HT-29 (cell line): Measurements from ENCODE around the gene CACNA1D. TPM values are rescaled to one million over a fixed set of nuclear protein-coding genes. Genes with fewer than 3 reads are reported as not detected.
A peak's percentile ranks its signal among the peaks of the same experiment; 100 is the strongest.
"Not testable (repeated sequence)": the region's sequence is repeated elsewhere in the genome, so short reads cannot be mapped to it uniquely, and the experiment has no call there.

Experiments used
- DNase-seq: peaks from one replicate; pipeline ENCODE4 v3.0.0-alpha.2; 2015; ENCODE audit warnings: low spot score
- total RNA-seq: library from RNA; depleted of rRNA; stranded (reverse); fragments of >200 nt; shearing (Covaris generic); gene quantifications from 2 replicates; pipeline ENCODE4 v1.2.3, GENCODE V29; 2014; rRNA removed

CACNA1D gene
- total RNA-seq: 17.1 and 25.3 TPM in 2 replicates

DNA sequence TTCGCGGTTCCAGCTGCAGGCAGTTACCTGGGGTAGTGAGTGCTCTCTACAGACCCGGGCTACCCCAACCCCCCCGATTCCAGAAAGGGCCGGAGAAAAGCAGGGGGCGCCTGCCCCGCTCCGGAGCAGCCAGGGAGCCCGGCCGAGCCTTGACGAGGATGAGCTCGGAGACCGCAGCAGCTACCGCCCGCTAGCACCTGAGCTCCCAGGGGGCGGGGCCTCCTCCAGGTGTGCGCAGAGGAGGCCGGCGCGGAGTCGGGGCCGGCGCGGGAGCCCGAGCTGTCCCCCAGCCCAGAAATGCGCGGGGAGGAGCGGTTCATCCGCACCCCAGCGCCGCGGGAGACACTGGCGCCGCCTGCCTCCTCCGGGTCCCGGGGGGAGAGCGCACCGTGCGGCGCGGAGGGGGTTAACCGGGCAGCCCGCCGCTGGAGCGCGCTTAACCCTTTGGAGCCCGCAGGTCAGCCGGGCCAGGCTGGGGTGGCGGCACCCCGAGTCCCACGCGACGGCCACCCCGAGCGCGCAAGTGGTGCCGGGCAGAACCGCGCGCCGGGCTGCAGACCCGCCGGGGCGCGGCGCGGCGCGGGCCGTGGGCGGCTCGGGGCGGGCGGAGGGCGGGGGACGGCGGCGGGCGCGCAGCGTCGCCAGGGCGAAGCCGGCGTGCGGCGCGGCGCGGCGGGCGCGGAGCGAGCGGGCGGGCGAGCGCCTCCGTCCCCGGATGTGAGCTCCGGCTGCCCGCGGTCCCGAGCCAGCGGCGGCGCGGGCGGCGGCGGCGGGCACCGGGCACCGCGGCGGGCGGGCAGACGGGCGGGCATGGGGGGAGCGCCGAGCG, at the start of gene CACNA1D:
Gene CACNA1D (plus strand): TSS at position 649 of the 829 bp plus-strand sequence. CDS start 556 bp downstream, outside the sequence.
- DNase-seq: peak; percentile 77

DNA sequence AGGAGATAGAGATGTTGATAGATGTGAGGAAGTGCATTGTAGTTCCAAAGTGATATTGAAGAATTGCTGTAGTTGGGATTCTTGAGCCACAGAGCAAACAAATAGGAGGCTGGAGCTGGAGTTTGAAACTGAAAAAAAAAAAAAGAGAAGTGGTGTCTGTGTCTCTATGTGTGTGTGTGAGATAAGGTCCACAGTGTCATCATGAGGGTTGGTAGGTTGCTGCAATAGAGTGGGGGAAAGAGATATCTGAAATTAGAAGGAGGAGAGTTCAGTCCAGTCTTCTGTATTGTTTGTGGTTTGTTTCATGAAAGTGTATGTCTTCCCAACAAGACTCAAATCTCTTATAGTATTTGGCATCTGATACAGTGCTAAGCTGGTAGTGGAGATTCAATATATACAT, 37.3 kb upstream of the CACNA1D start:
- no peak for DNase-seq

DNA sequence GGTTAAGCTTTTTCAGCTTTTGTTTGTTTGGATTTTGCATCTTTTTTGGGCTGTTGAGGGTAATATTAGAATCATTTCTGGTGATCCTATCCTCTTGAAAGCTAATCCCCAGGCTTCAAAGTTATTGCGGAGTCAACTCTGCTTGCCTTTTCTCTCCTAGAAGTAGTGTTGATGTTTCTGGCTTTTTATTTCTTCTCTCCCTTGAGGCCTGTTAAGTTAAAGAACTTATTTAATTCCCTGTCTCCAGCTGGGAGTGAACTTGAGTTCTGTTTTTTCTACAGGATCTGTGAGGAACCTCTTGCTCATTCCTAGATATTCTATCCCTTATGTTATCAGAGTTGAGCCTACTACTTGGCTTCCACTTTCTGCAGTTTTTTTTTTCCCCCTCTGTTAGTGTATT, 34.1 kb upstream of the CACNA1D start:
- DNase-seq: no peak

DNA sequence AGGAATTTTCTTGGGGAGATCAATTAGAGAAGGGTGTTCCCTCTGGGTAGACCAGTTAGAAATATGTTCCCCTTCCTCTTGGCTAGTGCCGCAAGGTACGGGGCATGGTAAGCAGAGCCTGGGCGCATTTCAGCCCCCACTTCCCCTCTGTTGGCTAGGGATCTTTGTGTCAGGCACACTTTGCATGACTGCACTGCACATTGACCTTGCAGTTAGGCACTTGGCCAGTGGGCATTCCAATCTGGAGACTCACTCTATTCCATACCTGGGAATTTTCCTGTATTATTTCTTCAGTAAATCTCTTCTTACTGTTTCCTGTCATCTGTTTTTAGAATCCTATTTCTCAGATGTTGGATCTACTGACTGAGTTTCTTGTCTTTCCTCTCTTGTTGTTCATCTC, 30.0 kb upstream of the CACNA1D start:
- peak; percentile 8 for DNase-seq

DNA sequence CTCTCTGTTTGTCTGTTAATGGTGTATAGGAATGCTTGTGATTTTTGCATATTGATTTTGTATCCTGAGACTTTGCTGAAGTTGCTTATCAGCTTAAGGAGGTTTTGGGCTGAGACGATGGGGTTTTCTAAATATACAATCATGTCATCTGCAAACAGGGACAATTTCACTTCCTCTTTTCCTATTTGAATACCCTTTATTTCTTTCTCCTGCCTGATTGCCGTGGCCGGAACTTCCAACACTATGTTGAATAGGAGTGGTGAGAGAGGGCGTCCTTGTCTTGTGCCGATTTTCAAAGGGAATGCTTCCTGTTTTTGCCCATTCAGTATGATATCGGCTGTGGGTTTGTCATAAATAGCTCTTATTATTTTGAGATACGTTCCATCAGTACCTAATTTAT, 24.7 kb upstream of the CACNA1D start:
- not testable (repeated sequence) for DNase-seq

DNA sequence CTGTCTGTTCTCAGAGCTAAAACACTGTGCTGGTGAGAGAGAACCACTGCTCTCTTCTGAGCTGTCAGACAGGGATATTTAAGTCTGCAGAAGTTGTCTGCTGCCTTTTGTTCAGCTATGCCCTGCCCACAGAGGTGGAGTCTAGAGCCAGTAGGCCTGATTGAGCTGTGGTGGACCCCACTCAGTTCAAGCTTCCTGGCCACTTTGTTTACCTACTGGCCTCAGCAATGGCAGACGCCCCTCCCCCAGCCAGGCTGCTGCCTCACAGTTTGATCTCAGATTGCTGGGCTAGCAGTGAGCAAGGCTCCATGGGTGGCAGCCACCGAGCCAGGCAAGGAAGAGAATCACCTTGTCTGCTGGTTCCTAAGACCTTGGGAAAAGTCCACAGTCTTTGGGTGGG, 21.0 kb upstream of the CACNA1D start:
- no peak for DNase-seq

DNA sequence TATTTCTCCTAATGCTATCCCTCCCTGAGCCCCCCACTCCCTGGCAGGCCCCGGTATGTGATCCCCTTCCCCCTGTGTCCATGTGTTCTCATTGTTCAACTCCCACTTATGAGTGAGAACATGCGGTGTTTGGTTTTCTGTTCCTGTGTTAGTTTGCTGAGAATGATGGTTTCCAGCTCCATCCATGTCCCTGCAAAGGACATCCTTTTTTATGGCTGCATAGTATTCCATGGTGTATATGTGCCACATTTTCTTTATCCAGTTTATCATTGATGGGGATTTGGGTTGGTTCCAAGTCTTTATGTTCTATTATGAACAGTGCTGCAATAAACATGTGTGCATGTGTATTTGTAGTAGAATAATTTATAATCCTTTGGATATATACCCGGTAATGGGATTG, 18.0 kb upstream of the CACNA1D start:
- DNase-seq: not testable (repeated sequence)

DNA sequence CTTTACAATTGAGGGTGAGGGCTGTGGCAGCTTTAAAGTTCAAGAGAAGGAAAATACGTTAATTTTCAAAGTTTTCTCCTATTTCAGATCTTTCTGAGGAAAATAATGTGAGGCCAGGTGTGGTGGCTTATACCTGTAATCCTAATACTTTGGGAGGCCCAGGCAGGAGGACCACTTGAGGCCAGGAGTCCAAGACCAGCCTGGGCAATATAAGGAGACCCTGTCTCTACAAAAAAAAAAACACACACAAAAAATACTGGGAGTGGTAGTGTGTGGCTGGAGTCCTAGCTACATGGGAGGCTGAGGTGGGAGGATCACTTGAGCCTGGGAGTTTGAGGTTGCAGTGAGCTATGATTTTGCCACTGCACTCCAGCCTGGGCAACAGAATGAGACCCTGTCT, 16.7 kb upstream of the CACNA1D start:
- DNase-seq: not testable (repeated sequence)

DNA sequence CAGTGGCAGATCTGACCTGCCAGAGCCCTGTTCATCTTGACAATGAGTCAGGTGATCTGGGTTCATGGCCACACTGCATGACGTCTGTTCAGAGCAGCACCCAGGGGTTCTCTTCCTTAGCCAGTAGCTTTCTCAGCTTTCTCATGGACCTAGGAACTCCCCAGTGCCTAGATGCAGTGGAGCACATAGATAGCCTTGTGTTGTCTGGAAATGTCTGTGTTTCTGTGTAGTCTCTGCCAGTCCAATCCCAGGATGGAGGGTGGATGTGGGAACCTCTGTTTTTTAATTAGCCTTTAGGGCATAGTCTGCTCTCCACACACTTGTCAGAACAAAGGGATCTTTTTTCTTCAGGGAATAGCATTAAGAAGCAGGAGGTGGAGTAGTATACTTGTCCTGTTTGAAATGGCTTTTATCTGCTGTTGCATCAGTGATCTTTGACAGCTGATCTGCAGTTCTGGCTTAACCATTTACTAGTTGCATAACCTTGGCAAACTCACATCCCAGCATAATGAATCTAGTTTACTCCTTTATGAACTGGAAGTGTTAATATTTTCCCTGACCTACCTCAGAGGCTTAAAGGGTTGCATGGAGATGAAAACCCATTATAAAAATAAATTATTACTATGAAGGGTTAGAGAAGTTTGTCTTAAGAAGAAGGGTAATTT, 16.1 kb upstream of the CACNA1D start:
- peak; percentile 83 for DNase-seq

DNA sequence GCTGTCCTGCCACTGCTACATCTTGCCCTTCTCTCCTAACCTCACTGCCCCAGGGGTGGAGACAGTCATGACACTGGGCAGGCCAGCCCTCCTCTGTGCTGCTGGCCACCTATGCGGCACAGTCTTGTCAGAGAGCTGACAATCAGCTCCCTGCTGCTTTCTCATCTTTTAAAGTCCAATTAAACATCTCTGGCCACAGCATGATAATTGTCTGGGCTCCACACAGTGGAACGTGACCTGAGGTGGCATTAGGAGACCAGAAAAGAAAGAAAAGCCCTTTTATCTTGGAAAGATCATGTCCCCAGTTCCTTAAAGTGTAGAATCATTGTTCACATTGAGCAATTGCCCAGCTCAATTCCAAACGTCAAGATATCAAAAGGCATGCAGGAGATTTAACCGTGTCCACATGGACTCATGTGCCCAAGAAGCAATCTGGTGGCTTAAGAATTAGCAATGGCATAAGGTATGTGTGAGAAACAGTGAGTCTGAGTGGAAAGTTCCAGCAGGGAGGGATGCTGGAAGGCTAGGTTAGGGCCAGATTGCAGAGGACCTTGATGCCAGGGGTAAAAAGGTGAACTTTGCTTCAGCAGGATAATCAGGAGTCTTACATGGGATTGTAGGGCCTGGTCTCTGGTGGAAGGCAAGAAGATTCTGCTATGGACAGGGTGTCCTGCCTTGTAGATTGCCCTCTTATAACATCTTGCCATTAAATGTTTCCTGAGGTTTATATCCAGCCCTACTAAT, 15.3 kb upstream of the CACNA1D start:
- DNase-seq: peak; percentile 56

DNA sequence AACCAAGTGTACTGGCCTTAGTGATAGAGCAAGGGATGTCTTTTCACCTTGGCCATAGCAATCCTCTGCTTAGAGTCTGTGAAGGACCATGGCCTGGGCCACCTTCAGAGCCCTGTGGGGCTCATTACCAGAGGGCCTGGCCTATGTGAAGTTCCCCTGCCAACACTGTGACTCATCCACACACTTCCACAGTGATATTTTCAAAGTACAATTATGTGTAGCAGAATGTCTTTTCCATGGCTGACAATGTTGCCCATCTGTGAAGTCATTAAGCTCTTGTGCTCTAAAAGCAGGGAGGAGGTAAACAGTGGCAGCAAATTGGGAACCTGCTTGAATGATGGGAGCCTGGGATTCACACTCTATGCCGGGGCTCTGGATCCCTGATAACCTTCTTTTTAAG, 12.2 kb upstream of the CACNA1D start:
- DNase-seq: no peak

DNA sequence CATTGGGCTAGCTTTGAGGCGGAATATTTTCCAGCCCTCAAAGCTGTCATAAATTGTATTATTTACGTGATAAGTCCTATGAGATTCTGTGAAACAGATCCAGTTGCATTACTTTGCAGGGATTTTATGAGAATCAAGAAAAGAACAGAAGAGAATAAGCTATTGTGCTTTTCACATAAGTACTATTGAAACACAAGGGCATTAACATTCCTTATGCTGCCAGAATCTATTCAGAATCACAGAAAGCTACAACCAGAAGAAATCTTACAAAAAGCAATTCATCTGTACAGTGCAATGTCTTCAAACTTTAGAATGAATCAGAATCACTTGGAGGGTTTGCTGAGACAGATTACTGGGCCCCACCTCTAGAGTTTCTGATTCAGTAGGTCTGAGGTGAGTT, 10.6 kb upstream of the CACNA1D start:
- no peak for DNase-seq

DNA sequence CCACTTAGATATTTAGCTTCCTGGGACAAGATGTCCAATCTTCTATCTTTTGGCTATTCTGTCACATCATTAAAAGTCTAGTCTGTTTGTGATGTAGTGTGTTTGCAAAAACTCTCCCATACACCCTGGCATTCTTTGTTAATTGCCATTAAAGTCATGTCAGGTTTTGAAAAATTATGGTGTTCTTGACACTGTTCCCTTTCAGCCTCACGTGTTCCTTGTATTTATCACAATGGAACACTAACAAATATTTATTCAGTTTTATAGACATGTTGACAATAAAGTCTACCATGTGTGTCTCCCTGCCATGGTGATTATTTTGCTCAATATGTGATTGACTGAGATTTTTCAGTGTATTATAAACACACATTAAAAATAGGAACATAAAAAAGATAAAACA, 9.4 kb upstream of the CACNA1D start:
- no peak for DNase-seq

DNA sequence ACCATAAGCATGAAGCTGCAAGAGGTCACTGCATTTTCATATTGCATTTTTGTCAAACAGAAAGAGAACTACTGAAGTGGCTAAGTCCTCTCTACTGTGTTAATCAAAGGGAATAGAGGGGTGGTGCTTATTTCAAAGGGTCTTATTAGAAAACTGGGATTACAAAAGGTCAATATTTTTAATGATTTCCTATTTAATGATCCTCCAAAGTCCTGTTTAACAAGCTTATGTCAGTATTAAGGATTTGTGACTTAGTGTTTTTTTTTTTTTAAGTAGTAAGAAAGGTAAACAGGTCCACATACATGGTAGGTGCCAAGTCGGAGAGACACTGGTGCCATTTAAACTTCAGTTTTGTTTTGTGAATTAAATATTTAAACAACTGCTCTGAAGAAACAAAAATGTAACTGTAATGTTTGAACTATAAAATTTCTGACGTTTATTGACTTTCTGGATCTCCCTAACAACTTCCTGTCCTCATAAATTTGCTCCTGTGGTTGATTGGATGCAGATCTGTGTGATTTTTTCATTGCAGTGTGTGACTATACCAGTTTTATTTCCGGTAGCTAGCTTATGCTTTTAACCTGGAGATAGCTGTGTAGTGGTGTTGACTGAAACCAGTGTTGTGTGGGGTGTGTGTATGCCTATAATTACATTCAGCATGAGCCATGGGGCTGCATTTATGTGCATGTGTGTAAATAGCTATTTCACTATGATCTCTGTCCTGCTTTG, 8.6 kb upstream of the CACNA1D start:
- peak; percentile 72 for DNase-seq

DNA sequence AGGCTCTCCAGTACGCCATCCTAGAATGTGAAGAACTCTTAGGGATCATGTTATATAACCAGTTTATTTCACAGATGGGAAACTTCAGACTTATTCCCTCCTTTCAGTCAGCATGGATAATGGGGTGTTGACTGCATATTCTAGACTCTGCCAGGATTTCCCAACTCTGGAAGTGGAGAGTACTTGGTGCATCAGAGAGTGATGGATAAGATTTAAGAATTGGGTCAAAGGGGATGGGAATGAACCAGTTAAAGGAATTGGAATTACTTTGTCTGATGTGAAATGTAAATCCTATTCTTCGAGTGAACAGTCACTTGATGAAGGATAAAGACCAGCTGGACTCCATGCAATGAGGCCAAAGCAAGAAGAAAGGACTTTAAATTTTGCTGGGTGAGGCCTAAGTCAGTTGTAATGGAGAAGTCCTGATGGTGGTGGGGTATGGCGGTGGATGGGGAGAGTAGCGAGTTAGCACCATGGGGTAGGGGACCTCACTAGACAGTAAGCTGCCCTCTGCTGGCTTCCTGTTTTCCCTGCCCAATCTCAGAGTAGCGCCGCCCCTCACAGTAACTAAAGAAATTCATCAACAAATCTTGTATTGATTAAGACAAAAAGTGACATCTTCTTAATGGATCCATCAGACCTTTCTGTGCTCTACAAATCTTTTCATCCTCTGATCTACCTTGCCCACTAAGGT, 7.3 kb upstream of the CACNA1D start:
- no peak for DNase-seq

DNA sequence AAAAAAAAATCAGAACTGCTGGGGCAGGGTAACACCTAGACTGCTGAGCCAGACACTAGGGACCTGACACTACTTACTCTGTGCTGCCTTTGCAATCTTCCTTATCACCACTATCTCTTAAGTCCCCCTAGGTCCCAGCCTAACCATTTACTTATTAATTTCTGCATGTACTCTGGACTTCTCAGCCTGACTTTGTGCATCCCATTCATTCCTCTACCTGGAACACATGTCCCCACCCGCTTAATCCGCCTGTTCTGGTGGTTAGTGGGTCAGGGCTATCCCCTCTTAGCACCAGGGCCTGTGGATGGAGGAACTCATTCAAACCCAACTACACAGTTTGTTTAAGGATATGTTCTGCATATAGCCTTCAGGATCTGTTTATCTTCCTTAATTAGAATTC, 5.0 kb upstream of the CACNA1D start:
- DNase-seq: no peak

DNA sequence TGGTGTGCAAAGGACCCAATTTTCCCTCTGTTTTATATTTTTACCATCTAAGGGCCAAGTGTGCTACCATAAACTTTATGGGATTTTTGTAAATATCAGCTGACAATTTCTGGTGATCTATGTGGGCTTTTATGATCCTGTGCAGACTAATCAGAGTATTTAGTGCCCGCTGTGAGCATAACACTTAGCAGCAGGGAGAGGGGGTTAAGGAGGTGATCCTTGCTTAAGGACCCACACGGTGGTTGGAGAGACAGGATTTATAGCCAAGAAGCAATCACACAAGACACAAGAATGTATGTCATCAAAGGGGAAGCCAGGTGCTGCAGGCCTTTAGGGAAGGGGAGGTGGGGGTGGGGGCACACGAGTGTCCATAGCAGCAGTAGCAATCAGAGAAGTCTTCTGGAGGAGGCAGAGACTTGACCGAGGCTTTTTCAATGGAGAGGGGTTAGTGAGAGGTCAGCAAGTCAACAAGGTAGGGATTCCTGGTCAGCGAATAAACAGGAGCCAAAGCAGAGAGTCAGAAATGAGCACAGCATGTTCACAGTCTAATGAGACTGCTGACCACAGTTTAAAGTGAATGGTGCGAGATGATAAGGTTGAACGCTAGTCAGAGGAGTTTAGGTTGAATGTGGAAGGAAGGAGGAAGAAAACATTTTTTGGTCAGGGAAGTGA, 4.5 kb upstream of the CACNA1D start:
- no peak for DNase-seq

DNA sequence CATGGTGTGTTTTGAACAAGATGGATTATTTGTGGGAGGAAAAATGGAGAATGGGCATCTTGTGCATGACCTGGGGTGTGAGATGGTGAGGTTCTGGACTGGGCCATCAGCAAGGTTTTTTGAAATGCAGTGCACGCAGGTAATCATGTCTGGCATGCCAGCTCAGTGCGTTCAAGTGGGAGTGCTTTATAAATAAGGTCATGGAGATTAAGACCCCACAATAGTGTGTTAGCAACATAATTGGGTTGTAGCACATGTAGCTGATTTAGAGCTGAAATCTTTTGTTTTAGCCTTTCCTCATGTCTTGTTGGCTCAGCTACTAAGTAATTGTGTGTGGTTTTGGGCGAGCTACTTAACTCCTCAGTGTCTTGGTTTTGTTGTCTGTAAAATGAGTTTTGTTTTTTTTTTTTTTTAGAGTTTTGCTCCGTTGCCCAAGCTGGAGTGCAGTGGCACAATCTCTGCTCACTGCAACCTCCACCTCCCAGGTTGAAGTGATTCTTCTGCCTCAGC, 3.9 kb upstream of the CACNA1D start:
- no peak for DNase-seq

DNA sequence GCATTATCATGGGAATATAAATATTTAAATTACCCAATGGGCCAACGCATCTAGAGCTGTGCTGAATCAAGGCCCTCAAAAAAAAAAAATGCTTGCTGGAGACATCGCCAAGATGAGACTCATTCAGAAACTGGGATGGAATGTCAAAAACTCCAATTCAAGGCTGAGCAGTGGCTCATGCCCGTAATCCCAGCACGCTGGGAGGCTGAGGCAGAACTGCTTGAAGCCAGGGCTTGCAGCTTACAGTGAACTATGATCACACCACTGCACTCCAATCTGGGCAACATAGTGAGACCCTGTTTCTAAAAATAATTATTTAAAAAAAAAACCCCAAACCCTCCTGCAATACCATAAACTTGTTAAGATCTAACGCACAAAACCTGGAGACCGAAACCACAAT, 3.1 kb upstream of the CACNA1D start:
- DNase-seq: no peak

DNA sequence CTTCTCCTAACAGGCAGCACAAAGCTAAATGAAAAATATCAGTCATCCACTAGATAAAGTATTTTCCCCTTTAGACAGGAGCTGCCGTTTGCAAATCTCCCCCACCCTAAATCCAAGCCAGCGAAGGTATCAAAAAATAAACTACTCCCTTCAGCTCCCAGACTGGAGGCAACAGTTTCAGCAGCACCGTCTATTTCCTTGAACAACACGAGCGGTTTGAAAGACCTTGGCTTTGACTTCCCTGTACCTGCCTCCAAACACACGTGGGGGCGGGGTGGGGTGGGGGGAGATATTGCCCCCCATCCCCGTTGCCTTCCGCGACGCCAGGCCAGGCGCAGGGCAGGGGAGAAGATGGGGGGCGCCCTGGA, 832 bp upstream of the CACNA1D start:
- DNase-seq: peak; percentile 52
